Endothelial cell of umbilical vein (primary cell): ENCODE results near the gene ZNF563. TPM values are rescaled to one million over a fixed set of nuclear protein-coding genes. Genes with fewer than 3 reads are reported as not detected.

ENCODE experiments used
- BruUV-seq: library from RNA; stranded (reverse); fragments of 400-500 nt; replicated peaks from 2 replicates; lab custom pipeline; 2021; lab: Mats Ljungman, UMichigan
- CTCF ChIA-PET: fragments of 300-600, 350-600 bp; sonication (Branson Sonifier 250); formaldehyde crosslinking; loops from one replicate; lab custom pipeline; 2021; ENCODE audit warnings: antibody characterized with exemption, inconsistent platforms; lab: Charles Lee
- POLR2A ChIA-PET: fragments of 300-600, 350-600 bp; sonication (Branson Sonifier 250); formaldehyde crosslinking; loops from one replicate; lab custom pipeline; 2021; ENCODE audit warnings: antibody characterized with exemption, inconsistent platforms; lab: Charles Lee
- DNase-seq: peaks from one replicate; pipeline ENCODE4 v3.0.0-alpha.2; 2011; ENCODE audit warnings: low read depth, low spot score
- FAIRE-seq: peaks from 2 replicates; lab custom pipeline; 2011; peaks lifted over from hg19 to GRCh38; lab: Jason Lieb, UNC
- H2AFZ ChIP-seq: 2 replicates; pipeline ENCODE4 v1.6.0; 2012; ENCODE audit warnings: low read depth, low read length, control low read depth, inconsistent platforms
- H3K27ac ChIP-seq: 2 replicates; pipeline ENCODE4 v1.5.1; 2011; ENCODE audit warnings: low read depth, mild to moderate bottlenecking, control low read depth, low read length, moderate library complexity; ENCODE audit not compliant: insufficient read depth
- H3K27me3 ChIP-seq, 2 experiments: 2 replicates each; pipeline versions ENCODE4 v1.6.0 to v1.6.1; 2011; ENCODE audit warnings: low read length in 2 of 2, mixed read lengths in 1 of 2; ENCODE audit not compliant: control insufficient read depth in 2 of 2, insufficient read depth in 2 of 2
- H3K36me3 ChIP-seq, 2 experiments: 2 replicates in 1 of 2; 3 replicates in 1 of 2; pipeline ENCODE4 v1.5.1; 2011; ENCODE audit warnings: low read length in 2 of 2, mild to moderate bottlenecking in 1 of 2, moderate library complexity in 1 of 2; ENCODE audit not compliant: control insufficient read depth in 2 of 2, insufficient read depth in 2 of 2; ENCODE audit errors: extremely low read depth in 1 of 2
- H3K4me1 ChIP-seq: 3 replicates; pipeline ENCODE4 v1.5.1; 2011; ENCODE audit warnings: mild to moderate bottlenecking, low read length; ENCODE audit not compliant: control insufficient read depth, insufficient read depth; ENCODE audit errors: extremely low read depth
- H3K4me2 ChIP-seq: 2 replicates; pipeline ENCODE4 v1.6.1; 2011; ENCODE audit warnings: low read length, control low read depth, mixed read lengths; ENCODE audit not compliant: insufficient read depth
- H3K4me3 ChIP-seq, 3 experiments: fragments of 200-600 bp in 1 of 3; sonication (generic), shearing (Covaris generic) in 1 of 3; replicated peaks in 1 of 3; 2 replicates each; pipeline ENCODE4 v1.5.1; 2011 to 2016; ENCODE audit warnings: control low read depth in 3 of 3, low read length in 3 of 3, mild to moderate bottlenecking in 2 of 3, inconsistent platforms in 1 of 3, low read depth in 1 of 3, moderate library complexity in 1 of 3; ENCODE audit not compliant: insufficient read depth in 1 of 3
- H3K79me2 ChIP-seq: 2 replicates; pipeline ENCODE4 v1.6.0; 2012; ENCODE audit warnings: low read length, inconsistent platforms; ENCODE audit not compliant: control insufficient read depth, insufficient read depth
- H3K9ac ChIP-seq: replicated peaks from 2 replicates; pipeline ENCODE3; 2011; ENCODE audit warnings: low read length, control low read depth; ENCODE audit not compliant: insufficient read depth; ENCODE audit errors: extremely low read depth
- H3K9me1 ChIP-seq: replicated peaks from 3 replicates; pipeline ENCODE4 v1.6.0; 2011; ENCODE audit warnings: mild to moderate bottlenecking, low read length; ENCODE audit not compliant: control insufficient read depth, insufficient read depth; ENCODE audit errors: extremely low read depth
- H3K9me3 ChIP-seq: replicated peaks from 2 replicates; pipeline ENCODE4 v1.5.1; 2012; ENCODE audit warnings: low read length, inconsistent platforms; ENCODE audit not compliant: control insufficient read depth, insufficient read depth
- H4K20me1 ChIP-seq: replicated peaks from 2 replicates; pipeline ENCODE3; 2011; ENCODE audit warnings: mild to moderate bottlenecking, low read length; ENCODE audit not compliant: control insufficient read depth, insufficient read depth; ENCODE audit errors: extremely low read depth
- CTCF ChIP-seq, 2 donors: IDR thresholded peaks; 1 replicate in 1 of 2; 2 replicates in 1 of 2; pipeline ENCODE4 v1.5.1; 2011; ENCODE audit warnings: low read length in 2 of 2, mild to moderate bottlenecking in 2 of 2, moderate library complexity in 2 of 2, control low read depth in 1 of 2, inconsistent platforms in 1 of 2, low read depth in 1 of 2; ENCODE audit not compliant: insufficient read depth in 1 of 2; ENCODE audit errors: extremely low read depth in 1 of 2
- EZH2 ChIP-seq: IDR thresholded peaks from 2 replicates; pipeline ENCODE4 v1.6.1; 2012; ENCODE audit warnings: borderline replicate concordance, low read depth, mild to moderate bottlenecking, moderate library complexity, low read length, inconsistent platforms; ENCODE audit not compliant: severe bottlenecking
- FOS ChIP-seq: IDR thresholded peaks from 2 replicates; pipeline ENCODE4 v1.6.1; 2011; ENCODE audit warnings: mild to moderate bottlenecking, low read length, moderate library complexity, borderline replicate concordance; ENCODE audit not compliant: insufficient read depth
- GATA2 ChIP-seq: IDR thresholded peaks from 2 replicates; pipeline ENCODE4 v1.7.0; 2011; ENCODE audit warnings: low read depth, mild to moderate bottlenecking, moderate library complexity, mixed read lengths, low read length; ENCODE audit not compliant: insufficient read length, insufficient read depth
- JUN ChIP-seq: IDR thresholded peaks from 2 replicates; pipeline ENCODE4 v1.6.1; 2011; ENCODE audit warnings: borderline replicate concordance, low read depth; ENCODE audit not compliant: insufficient read length, insufficient read depth
- MAX ChIP-seq: IDR thresholded peaks from 2 replicates; pipeline ENCODE4 v1.6.1; 2011; ENCODE audit not compliant: insufficient read depth, insufficient read length
- MYC ChIP-seq: IDR thresholded peaks from one replicate; pipeline ENCODE4 v1.6.1; 2011; ENCODE audit warnings: mild to moderate bottlenecking, low read depth, low read length
- POLR2A ChIP-seq: IDR thresholded peaks from 2 replicates; pipeline ENCODE4 v1.6.1; 2012; ENCODE audit warnings: low read depth, mild to moderate bottlenecking, control low read depth, low read length
- POLR2AphosphoS5 ChIP-seq: IDR thresholded peaks from 2 replicates; pipeline ENCODE4 v1.6.1; 2012; ENCODE audit warnings: low read depth, mild to moderate bottlenecking, control low read depth, low read length, moderate library complexity; ENCODE audit not compliant: insufficient read depth
- dilution Hi-C: fragments of 300-500 bp; cut with MboI; formaldehyde crosslinking; loops from one replicate; pipeline ENCODE4 v1.15.0; 2019; ENCODE audit warnings: low sequenced_read_pairs; ENCODE audit not compliant: extremely low pct_ligation_motif_present
- intact Hi-C: fragments of 100-400 bp; cut with micrococcal nuclease; formaldehyde crosslinking; loops from one replicate; pipeline ENCODE4 v1.10.0; 2022
- polyA plus RNA-seq, 4 experiments: library from polyadenylated mRNA; depleted of rRNA in 3 of 4; stranded (reverse) in 3 of 4; unstranded in 1 of 4; fragments of >200 nt; gene quantifications; 2 replicates each; pipeline versions ENCODE4 v1.2.1 to v1.2.3, GENCODE V29; 2011 to 2012; ENCODE audit warnings: missing spikeins in 1 of 4
- total RNA-seq: library from RNA; stranded (reverse); gene quantifications from 2 replicates; pipeline ENCODE4 v1.2.3, GENCODE V29; 2021

ZNF563 gene
- total and polyA plus RNA-seq, 2 donors (not counting 3 experiments of a cell fraction or from before 2014, with no cell fraction given): 0.35 to 1.1 TPM

GRCh38 chr19:12284631-12285030 lies 48.8 kb downstream of the ZNF563 start:
- BruUV-seq: no TSS peak

More at GRCh38 chr19:12284631-12285030, 48.8 kb downstream of the ZNF563 start:
- no peak for DNase-seq
- Histone ChIP-seq H3K4me1 (no peaks in the 10 kb centered on the region), H3K9me1 (no peaks in the 10 kb centered on the region), H3K4me2 (no peak overlapping the region), H2AFZ (no peak overlapping the region), H3K27ac (no peak overlapping the region), H3K36me3 (no peaks in the 10 kb centered on the region), H3K4me3 (no peak overlapping the region), H3K27me3 (no peaks in the 10 kb centered on the region), H3K79me2 (peaks cover 12% of the 10 kb centered on the region), H3K9ac (no peak overlapping the region), H4K20me1 (no peaks in the 10 kb centered on the region), H3K9me3 (peaks cover 3% of the 10 kb centered on the region)
- dilution Hi-C loops (no loop called here), intact Hi-C loops (no loop called here)
- POLR2A ChIA-PET: no interaction called here
- CTCF ChIA-PET: no interaction called here
- no peak for TF ChIP-seq FOS
- TF ChIP-seq POLR2AphosphoS5: no peak
- no peak for TF ChIP-seq EZH2
- TF ChIP-seq CTCF (IDR thresholded peaks at IDR 0.05; ENCODE audit: extremely low read depth in 1 of 2, insufficient read depth in 1 of 2, low read depth in 1 of 2, low read length in 2 of 2): no peak
- TF ChIP-seq JUN: no peak
- no peak for TF ChIP-seq GATA2
- no peak for TF ChIP-seq MAX
- no peak for TF ChIP-seq MYC
- TF ChIP-seq POLR2A: no peak
- no peak for FAIRE-seq
